Endothelial cell of umbilical vein (primary cell): ENCODE data around the gene CRCP. TPM values are rescaled to one million over a fixed set of nuclear protein-coding genes. Genes with fewer than 3 reads are reported as not detected.

Experiments used
- BruUV-seq: library from RNA; stranded (reverse); fragments of 400-500 nt; replicated peaks from 2 replicates; lab custom pipeline; 2021; lab: Mats Ljungman, UMichigan
- CTCF ChIA-PET: fragments of 300-600, 350-600 bp; sonication (Branson Sonifier 250); formaldehyde crosslinking; loops from one replicate; lab custom pipeline; 2021; ENCODE audit warnings: antibody characterized with exemption, inconsistent platforms; lab: Charles Lee
- POLR2A ChIA-PET: fragments of 300-600, 350-600 bp; sonication (Branson Sonifier 250); formaldehyde crosslinking; loops from one replicate; lab custom pipeline; 2021; ENCODE audit warnings: antibody characterized with exemption, inconsistent platforms; lab: Charles Lee
- DNase-seq: peaks from one replicate; pipeline ENCODE4 v3.0.0-alpha.2; 2011; ENCODE audit warnings: low read depth, low spot score
- FAIRE-seq: peaks from 2 replicates; lab custom pipeline; 2011; peaks lifted over from hg19 to GRCh38; lab: Jason Lieb, UNC
- H2AFZ ChIP-seq: 2 replicates; pipeline ENCODE4 v1.6.0; 2012; ENCODE audit warnings: low read depth, low read length, control low read depth, inconsistent platforms
- H3K27ac ChIP-seq: 2 replicates; pipeline ENCODE4 v1.5.1; 2011; ENCODE audit warnings: low read depth, mild to moderate bottlenecking, control low read depth, low read length, moderate library complexity; ENCODE audit not compliant: insufficient read depth
- H3K27me3 ChIP-seq, 2 experiments: 2 replicates each; pipeline versions ENCODE4 v1.6.0 to v1.6.1; 2011; ENCODE audit warnings: low read length in 2 of 2, mixed read lengths in 1 of 2; ENCODE audit not compliant: control insufficient read depth in 2 of 2, insufficient read depth in 2 of 2
- H3K36me3 ChIP-seq, 2 experiments: 2 replicates in 1 of 2; 3 replicates in 1 of 2; pipeline ENCODE4 v1.5.1; 2011; ENCODE audit warnings: low read length in 2 of 2, mild to moderate bottlenecking in 1 of 2, moderate library complexity in 1 of 2; ENCODE audit not compliant: control insufficient read depth in 2 of 2, insufficient read depth in 2 of 2; ENCODE audit errors: extremely low read depth in 1 of 2
- H3K4me1 ChIP-seq: 3 replicates; pipeline ENCODE4 v1.5.1; 2011; ENCODE audit warnings: mild to moderate bottlenecking, low read length; ENCODE audit not compliant: control insufficient read depth, insufficient read depth; ENCODE audit errors: extremely low read depth
- H3K4me2 ChIP-seq: 2 replicates; pipeline ENCODE4 v1.6.1; 2011; ENCODE audit warnings: low read length, control low read depth, mixed read lengths; ENCODE audit not compliant: insufficient read depth
- H3K4me3 ChIP-seq, 3 experiments: fragments of 200-600 bp in 1 of 3; sonication (generic), shearing (Covaris generic) in 1 of 3; replicated peaks in 1 of 3; 2 replicates each; pipeline ENCODE4 v1.5.1; 2011 to 2016; ENCODE audit warnings: control low read depth in 3 of 3, low read length in 3 of 3, mild to moderate bottlenecking in 2 of 3, inconsistent platforms in 1 of 3, low read depth in 1 of 3, moderate library complexity in 1 of 3; ENCODE audit not compliant: insufficient read depth in 1 of 3
- H3K79me2 ChIP-seq: 2 replicates; pipeline ENCODE4 v1.6.0; 2012; ENCODE audit warnings: low read length, inconsistent platforms; ENCODE audit not compliant: control insufficient read depth, insufficient read depth
- H3K9ac ChIP-seq: replicated peaks from 2 replicates; pipeline ENCODE3; 2011; ENCODE audit warnings: low read length, control low read depth; ENCODE audit not compliant: insufficient read depth; ENCODE audit errors: extremely low read depth
- H3K9me1 ChIP-seq: replicated peaks from 3 replicates; pipeline ENCODE4 v1.6.0; 2011; ENCODE audit warnings: mild to moderate bottlenecking, low read length; ENCODE audit not compliant: control insufficient read depth, insufficient read depth; ENCODE audit errors: extremely low read depth
- H3K9me3 ChIP-seq: replicated peaks from 2 replicates; pipeline ENCODE4 v1.5.1; 2012; ENCODE audit warnings: low read length, inconsistent platforms; ENCODE audit not compliant: control insufficient read depth, insufficient read depth
- H4K20me1 ChIP-seq: replicated peaks from 2 replicates; pipeline ENCODE3; 2011; ENCODE audit warnings: mild to moderate bottlenecking, low read length; ENCODE audit not compliant: control insufficient read depth, insufficient read depth; ENCODE audit errors: extremely low read depth
- EZH2 ChIP-seq: IDR thresholded peaks from 2 replicates; pipeline ENCODE4 v1.6.1; 2012; ENCODE audit warnings: borderline replicate concordance, low read depth, mild to moderate bottlenecking, moderate library complexity, low read length, inconsistent platforms; ENCODE audit not compliant: severe bottlenecking
- FOS ChIP-seq: IDR thresholded peaks from 2 replicates; pipeline ENCODE4 v1.6.1; 2011; ENCODE audit warnings: mild to moderate bottlenecking, low read length, moderate library complexity, borderline replicate concordance; ENCODE audit not compliant: insufficient read depth
- GATA2 ChIP-seq: IDR thresholded peaks from 2 replicates; pipeline ENCODE4 v1.7.0; 2011; ENCODE audit warnings: low read depth, mild to moderate bottlenecking, moderate library complexity, mixed read lengths, low read length; ENCODE audit not compliant: insufficient read length, insufficient read depth
- JUN ChIP-seq: IDR thresholded peaks from 2 replicates; pipeline ENCODE4 v1.6.1; 2011; ENCODE audit warnings: borderline replicate concordance, low read depth; ENCODE audit not compliant: insufficient read length, insufficient read depth
- MYC ChIP-seq: IDR thresholded peaks from one replicate; pipeline ENCODE4 v1.6.1; 2011; ENCODE audit warnings: mild to moderate bottlenecking, low read depth, low read length
- POLR2A ChIP-seq: IDR thresholded peaks from 2 replicates; pipeline ENCODE4 v1.6.1; 2012; ENCODE audit warnings: low read depth, mild to moderate bottlenecking, control low read depth, low read length
- POLR2AphosphoS5 ChIP-seq: IDR thresholded peaks from 2 replicates; pipeline ENCODE4 v1.6.1; 2012; ENCODE audit warnings: low read depth, mild to moderate bottlenecking, control low read depth, low read length, moderate library complexity; ENCODE audit not compliant: insufficient read depth
- dilution Hi-C: fragments of 300-500 bp; cut with MboI; formaldehyde crosslinking; loops from one replicate; pipeline ENCODE4 v1.15.0; 2019; ENCODE audit warnings: low sequenced_read_pairs; ENCODE audit not compliant: extremely low pct_ligation_motif_present
- intact Hi-C: fragments of 100-400 bp; cut with micrococcal nuclease; formaldehyde crosslinking; loops from one replicate; pipeline ENCODE4 v1.10.0; 2022
- polyA plus RNA-seq, 4 experiments: library from polyadenylated mRNA; depleted of rRNA in 3 of 4; stranded (reverse) in 3 of 4; unstranded in 1 of 4; fragments of >200 nt; gene quantifications; 2 replicates each; pipeline versions ENCODE4 v1.2.1 to v1.2.3, GENCODE V29; 2011 to 2012; ENCODE audit warnings: missing spikeins in 1 of 4
- total RNA-seq: library from RNA; stranded (reverse); gene quantifications from 2 replicates; pipeline ENCODE4 v1.2.3, GENCODE V29; 2021
- TF ChIP-seq, protein P1 (sequence below): IDR thresholded peaks from 2 replicates; pipeline ENCODE4 v1.6.1; 2011; ENCODE audit not compliant: insufficient read depth, insufficient read length
- TF ChIP-seq, protein P2 (sequence below), 2 donors: IDR thresholded peaks; 1 replicate in 1 of 2; 2 replicates in 1 of 2; pipeline ENCODE4 v1.5.1; 2011; ENCODE audit warnings: low read length in 2 of 2, mild to moderate bottlenecking in 2 of 2, moderate library complexity in 2 of 2, control low read depth in 1 of 2, inconsistent platforms in 1 of 2, low read depth in 1 of 2; ENCODE audit not compliant: insufficient read depth in 1 of 2; ENCODE audit errors: extremely low read depth in 1 of 2

CRCP gene
- total and polyA plus RNA-seq, 2 donors (not counting 3 experiments of a cell fraction or from before 2014, with no cell fraction given) = 14.2 to 29.7 TPM

DNA sequence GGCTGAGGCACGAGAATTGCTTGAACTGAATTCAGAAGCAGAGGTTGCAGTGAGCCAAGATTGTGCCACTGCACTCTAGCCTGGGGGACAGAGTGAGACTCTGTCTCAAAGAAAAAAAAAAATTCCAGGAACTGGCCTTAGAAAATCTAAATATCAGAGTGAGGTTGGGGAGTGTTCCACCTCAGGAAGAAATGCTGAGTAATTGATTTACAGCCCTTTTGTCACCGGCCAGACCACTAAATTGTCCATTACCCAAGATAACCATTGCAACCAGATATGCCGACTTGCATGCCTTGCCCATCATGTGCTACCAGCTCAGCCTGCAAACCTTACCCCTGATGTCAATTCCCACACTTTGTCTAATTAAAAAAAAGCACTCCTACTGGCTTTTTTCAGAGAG is 42.4 kb downstream of the CRCP start:
- POLR2A ChIA-PET = no interaction called here
- peaks cover 0 to 2% of the 10 kb centered on the region in 2 experiments for H3K36me3 ChIP-seq
- H2AFZ ChIP-seq = no peak overlapping the region
- H3K9me3 ChIP-seq = no peaks in the 10 kb centered on the region
- CTCF ChIA-PET = no interaction called here
- no TSS peak for BruUV-seq
- H3K79me2 ChIP-seq = no peaks in the 10 kb centered on the region
- no peak overlapping the region for H3K4me3 ChIP-seq
- H4K20me1 ChIP-seq = no peaks in the 10 kb centered on the region
- no peak for DNase-seq
- intact Hi-C loops (no loop called here), dilution Hi-C loops (no loop called here)
- H3K4me1 ChIP-seq = peaks cover 10% of the 10 kb centered on the region
- TF ChIP-seq MYC (no peak), FOS (no peak), GATA2 (no peak), EZH2 (no peak), POLR2A (no peak), POLR2AphosphoS5 (no peak), JUN (no peak)
- TF ChIP-seq, protein P1, sequence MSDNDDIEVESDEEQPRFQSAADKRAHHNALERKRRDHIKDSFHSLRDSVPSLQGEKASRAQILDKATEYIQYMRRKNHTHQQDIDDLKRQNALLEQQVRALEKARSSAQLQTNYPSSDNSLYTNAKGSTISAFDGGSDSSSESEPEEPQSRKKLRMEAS = no peak
- TF ChIP-seq, protein P2, sequence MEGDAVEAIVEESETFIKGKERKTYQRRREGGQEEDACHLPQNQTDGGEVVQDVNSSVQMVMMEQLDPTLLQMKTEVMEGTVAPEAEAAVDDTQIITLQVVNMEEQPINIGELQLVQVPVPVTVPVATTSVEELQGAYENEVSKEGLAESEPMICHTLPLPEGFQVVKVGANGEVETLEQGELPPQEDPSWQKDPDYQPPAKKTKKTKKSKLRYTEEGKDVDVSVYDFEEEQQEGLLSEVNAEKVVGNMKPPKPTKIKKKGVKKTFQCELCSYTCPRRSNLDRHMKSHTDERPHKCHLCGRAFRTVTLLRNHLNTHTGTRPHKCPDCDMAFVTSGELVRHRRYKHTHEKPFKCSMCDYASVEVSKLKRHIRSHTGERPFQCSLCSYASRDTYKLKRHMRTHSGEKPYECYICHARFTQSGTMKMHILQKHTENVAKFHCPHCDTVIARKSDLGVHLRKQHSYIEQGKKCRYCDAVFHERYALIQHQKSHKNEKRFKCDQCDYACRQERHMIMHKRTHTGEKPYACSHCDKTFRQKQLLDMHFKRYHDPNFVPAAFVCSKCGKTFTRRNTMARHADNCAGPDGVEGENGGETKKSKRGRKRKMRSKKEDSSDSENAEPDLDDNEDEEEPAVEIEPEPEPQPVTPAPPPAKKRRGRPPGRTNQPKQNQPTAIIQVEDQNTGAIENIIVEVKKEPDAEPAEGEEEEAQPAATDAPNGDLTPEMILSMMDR (IDR thresholded peaks at IDR 0.05; ENCODE audit: extremely low read depth in 1 of 2, insufficient read depth in 1 of 2, low read depth in 1 of 2, low read length in 2 of 2) = no peak
- no peak for FAIRE-seq
- H3K27me3 ChIP-seq = no peaks in the 10 kb centered on the region
- H3K27ac ChIP-seq = no peak overlapping the region
- H3K9ac ChIP-seq = no peak overlapping the region
- no peak overlapping the region for H3K4me2 ChIP-seq
- H3K9me1 ChIP-seq = no peaks in the 10 kb centered on the region
